ENCODE measurements around the gene FASTKD1. TPM values are rescaled to one million over a fixed set of nuclear protein-coding genes. Genes with fewer than 3 reads are reported as not detected.
"Not testable (repeated sequence)": the region's sequence is repeated elsewhere in the genome, so short reads cannot be mapped to it uniquely, and the experiment has no call there.

Gene FASTKD1
- total RNA-seq, 2 donors from 2014 or later: 22.6 to 26.7 TPM

GRCh38 chr2:169609264-169609663 is 35.6 kb upstream of the FASTKD1 start:
- Histone ChIP-seq H3K9me3 (no peaks in the 10 kb centered on the region), H3K4me3 (no peak overlapping the region), H3K36me3 (peaks cover 68% of the 10 kb centered on the region), H3K27me3 (no peaks in the 10 kb centered on the region), H3K27ac (no peak overlapping the region), H3K4me1 (no peaks in the 10 kb centered on the region)
- DNase-seq (ENCODE audit: low spot score): no peak
- TF ChIP-seq CTCF (IDR thresholded peaks at IDR 0.05): no peak

- Histone ChIP-seq H3K4me1 (no peaks in the 10 kb centered on the region), H3K9me3 (no peaks in the 10 kb centered on the region), H3K36me3 (peaks cover 5% of the 10 kb centered on the region), H3K4me3 (no peak overlapping the region), H3K27ac (no peak overlapping the region), H3K27me3 (no peaks in the 10 kb centered on the region)
- TF ChIP-seq CTCF (IDR thresholded peaks at IDR 0.05): no peak
- no peak for DNase-seq (ENCODE audit: low spot score)
Measured at GRCh38 chr2:169599568-169599967, 25.9 kb upstream of the FASTKD1 start.

- TF ChIP-seq CTCF (IDR thresholded peaks at IDR 0.05): no peak
- no peak overlapping the region for H3K27ac ChIP-seq
- no peak overlapping the region for H3K4me3 ChIP-seq
- H3K9me3 ChIP-seq: no peaks in the 10 kb centered on the region
- H3K4me1 ChIP-seq: no peaks in the 10 kb centered on the region
- DNase-seq (ENCODE audit: low spot score): no peak
- no peaks in the 10 kb centered on the region for H3K27me3 ChIP-seq
- H3K36me3 ChIP-seq: no peaks in the 10 kb centered on the region
Measured at GRCh38 chr2:169598982-169599381, 25.3 kb upstream of the FASTKD1 start.

- H3K4me1 ChIP-seq; H3K36me3 ChIP-seq; H3K4me3 ChIP-seq; H3K27ac ChIP-seq; H3K9me3 ChIP-seq; H3K27me3 ChIP-seq; DNase-seq (ENCODE audit: low spot score): not testable (repeated sequence)
Measured at GRCh38 chr2:169596546-169596945, 22.9 kb upstream of the FASTKD1 start.

GRCh38 chr2:169590804-169591203 is 17.1 kb upstream of the FASTKD1 start:
- TF ChIP-seq CTCF (IDR thresholded peaks at IDR 0.05): no peak
- Histone ChIP-seq H3K36me3 (no peaks in the 10 kb centered on the region), H3K27ac (no peak overlapping the region), H3K4me1 (peaks cover 0 to 17% of the 10 kb centered on the region in 2 donors), H3K9me3 (no peaks in the 10 kb centered on the region), H3K27me3 (no peaks in the 10 kb centered on the region), H3K4me3 (no peak overlapping the region)
- DNase-seq (ENCODE audit: low spot score): no peak

- peak overlapping the region; percentile 81 to 88 for H3K4me3 ChIP-seq
- no peaks in the 10 kb centered on the region for H3K36me3 ChIP-seq
- peaks cover 0 to 22% of the 10 kb centered on the region in 2 donors for H3K4me1 ChIP-seq
- DNase-seq (ENCODE audit: low spot score): no peak
- H3K27ac ChIP-seq: peak overlapping the region; percentile 96 to 98
- no peaks in the 10 kb centered on the region for H3K9me3 ChIP-seq
- TF ChIP-seq CTCF (IDR thresholded peaks at IDR 0.05): no peak
- H3K27me3 ChIP-seq: no peaks in the 10 kb centered on the region
Measured at GRCh38 chr2:169585673-169586072, 12.0 kb upstream of the FASTKD1 start.
